Cardiac muscle cell (in vitro differentiated cells and primary cell): ENCODE results near the gene GLYR1. TPM values are rescaled to one million over a fixed set of nuclear protein-coding genes. Genes with fewer than 3 reads are reported as not detected.

Experiments
- DNase-seq, 2 donors: peaks; one replicate each; pipeline versions ENCODE4 v3.0.0 to v3.0.0-alpha.2; 2010 to 2017; ENCODE audit warnings: low read depth in 1 of 2, low spot score in 1 of 2
- H3K27ac ChIP-seq: fragments of 200-600 bp; sonication (generic); 2 replicates; pipeline ENCODE4 v1.5.1; 2016
- H3K27me3 ChIP-seq: fragments of 200-600 bp; sonication (generic); 2 replicates; pipeline ENCODE4 v1.6.0; 2016; ENCODE audit warnings: control low read depth
- H3K36me3 ChIP-seq: fragments of 200-600 bp; sonication (generic); 2 replicates; pipeline ENCODE4 v1.5.1; 2016; ENCODE audit warnings: control low read depth
- H3K4me1 ChIP-seq: fragments of 200-600 bp; sonication (generic); 2 replicates; pipeline ENCODE4 v1.8.1; 2017; ENCODE audit warnings: low read depth, mild to moderate bottlenecking, mixed run types
- H3K4me3 ChIP-seq: fragments of 200-600 bp; sonication (generic); 2 replicates; pipeline ENCODE4 v1.5.1; 2016; ENCODE audit warnings: mild to moderate bottlenecking
- H3K9me3 ChIP-seq: fragments of 200-600 bp; sonication (generic); 2 replicates; pipeline ENCODE4 v1.5.1; 2017; ENCODE audit warnings: low read depth, mild to moderate bottlenecking, control low read depth
- CTCF ChIP-seq: IDR thresholded peaks from 2 replicates; pipeline ENCODE4 v1.5.1; 2012; ENCODE audit warnings: low read depth, mild to moderate bottlenecking, low read length
- polyA plus RNA-seq: library from polyadenylated mRNA; unstranded; fragments of >200 nt; fragmentation: Nextera tagmentation; extraction: Ambion mirVana; gene quantifications from 2 replicates; pipeline ENCODE4 v1.2.1, GENCODE V29; 2016
- total RNA-seq: library from RNA; depleted of rRNA; stranded (reverse); fragments of >200 nt; gene quantifications from 2 replicates; pipeline ENCODE4 v1.2.3, GENCODE V29; 2016

Gene GLYR1
- total and polyA plus RNA-seq, 2 experiments from 2014 or later = 38.0 to 65.5 TPM

- peaks cover 4% of the 10 kb centered on the region for H3K4me1 ChIP-seq
- H3K36me3 ChIP-seq = peaks cover 22% of the 10 kb centered on the region
- DNase-seq = no peak
- H3K27me3 ChIP-seq = no peaks in the 10 kb centered on the region
- no peak for TF ChIP-seq CTCF
- no peaks in the 10 kb centered on the region for H3K9me3 ChIP-seq
- peak overlapping the region; percentile 74 for H3K27ac ChIP-seq
- peak overlapping the region; percentile 83 for H3K4me3 ChIP-seq
Measured at GRCh38 chr16:4765511-4766474, 81.3 kb downstream of the GLYR1 start.

GRCh38 chr16:4763791-4764190 is 83.3 kb downstream of the GLYR1 start:
- Histone ChIP-seq H3K36me3 (peaks cover 31% of the 10 kb centered on the region), H3K27me3 (no peaks in the 10 kb centered on the region), H3K27ac (no peak overlapping the region), H3K9me3 (no peaks in the 10 kb centered on the region), H3K4me3 (no peak overlapping the region), H3K4me1 (peaks cover 4% of the 10 kb centered on the region)
- no peak for DNase-seq
- TF ChIP-seq CTCF = no peak

GRCh38 chr16:4762205-4762604 is 84.9 kb downstream of the GLYR1 start:
- no peaks in the 10 kb centered on the region for H3K9me3 ChIP-seq
- H3K36me3 ChIP-seq = peaks cover 39% of the 10 kb centered on the region
- TF ChIP-seq CTCF = no peak
- no peak overlapping the region for H3K27ac ChIP-seq
- H3K4me1 ChIP-seq = no peaks in the 10 kb centered on the region
- H3K27me3 ChIP-seq = no peaks in the 10 kb centered on the region
- H3K4me3 ChIP-seq = no peak overlapping the region
- no peak for DNase-seq

GRCh38 chr16:4760221-4760910 is 86.7 kb downstream of the GLYR1 start:
- Histone ChIP-seq H3K27ac (no peak overlapping the region), H3K36me3 (peaks cover 43% of the 10 kb centered on the region), H3K4me3 (no peak overlapping the region), H3K27me3 (no peaks in the 10 kb centered on the region), H3K9me3 (no peaks in the 10 kb centered on the region), H3K4me1 (no peaks in the 10 kb centered on the region)
- no peak for DNase-seq
- TF ChIP-seq CTCF = no peak

GRCh38 chr16:4755687-4756086 is 91.4 kb downstream of the GLYR1 start:
- TF ChIP-seq CTCF = no peak
- no peak for DNase-seq
- no peak overlapping the region for H3K4me3 ChIP-seq
- no peaks in the 10 kb centered on the region for H3K27me3 ChIP-seq
- H3K9me3 ChIP-seq = no peaks in the 10 kb centered on the region
- no peaks in the 10 kb centered on the region for H3K4me1 ChIP-seq
- H3K36me3 ChIP-seq = peaks cover 37% of the 10 kb centered on the region
- no peak overlapping the region for H3K27ac ChIP-seq
